Breast epithelium (tissue), 4 donors: ENCODE results near the gene KDM6B. TPM values are rescaled to one million over a fixed set of nuclear protein-coding genes. Genes with fewer than 3 reads are reported as not detected.

Experiments
- DNase-seq, 2 donors: peaks; one replicate each; pipeline ENCODE4 v3.0.0-alpha.2; 2019; ENCODE audit warnings: low spot score in 2 of 2
- H3K27ac ChIP-seq, 2 donors: fragments of 200-600 bp; sonication (generic) in 1 of 2; one replicate each; pipeline ENCODE4 v1.5.1; 2016 to 2019; ENCODE audit warnings: mild to moderate bottlenecking in 1 of 2
- H3K27me3 ChIP-seq, 2 donors: fragments of 200-600 bp; sonication (generic) in 1 of 2; one replicate each; pipeline versions ENCODE4 v1.5.1 to v1.6.0; 2017 to 2019; ENCODE audit warnings: control low read depth in 1 of 2, mild to moderate bottlenecking in 1 of 2
- H3K36me3 ChIP-seq: fragments of 200-600 bp; one replicate; pipeline ENCODE4 v1.5.1; 2019
- H3K4me1 ChIP-seq, 2 donors: fragments of 200-600 bp; sonication (generic); one replicate each; pipeline ENCODE4 v1.5.1; 2016 to 2019; ENCODE audit warnings: control low read depth in 1 of 2
- H3K4me3 ChIP-seq, 3 donors: fragments of 200-600 bp; sonication (generic); 1 replicate in 2 of 3; 2 replicates in 1 of 3; pipeline ENCODE4 v1.5.1; 2016 to 2019; ENCODE audit warnings: mild to moderate bottlenecking in 3 of 3, moderate library complexity in 2 of 3
- H3K9me3 ChIP-seq, 2 donors: fragments of 200-600 bp; sonication (generic) in 1 of 2; one replicate each; pipeline ENCODE4 v1.5.1; 2016 to 2019; ENCODE audit warnings: control low read depth in 1 of 2
- CTCF ChIP-seq, 3 donors: fragments of 450-650 bp; IDR thresholded peaks; one replicate each; pipeline ENCODE4 v1.5.1; 2016 to 2017; ENCODE audit warnings: antibody characterized with exemption in 3 of 3, mild to moderate bottlenecking in 3 of 3, moderate library complexity in 3 of 3
- POLR2A ChIP-seq: fragments of 450-650 bp; IDR thresholded peaks from one replicate; pipeline ENCODE4 v1.6.1; 2016; ENCODE audit warnings: antibody characterized with exemption, mild to moderate bottlenecking, moderate library complexity
- POLR2AphosphoS5 ChIP-seq, 3 donors: sonication (generic); formaldehyde crosslinking; IDR thresholded peaks; one replicate each; pipeline ENCODE4 v1.6.1; 2017; ENCODE audit warnings: antibody characterized with exemption in 3 of 3
- intact Hi-C: fragments of 100-400 bp; cut with DNase I; formaldehyde crosslinking; loops from one replicate; pipeline ENCODE4 v1.15.1; 2023; ENCODE audit warnings: low total_unique reads
- total RNA-seq, 3 donors: library from RNA; depleted of rRNA; stranded (reverse); fragments of >200 nt; gene quantifications; one replicate each; pipeline ENCODE4 v1.1.0, GENCODE V29; 2016

The KDM6B gene
- total RNA-seq, 3 donors from 2014 or later = 6.4 to 89.7 (median 10.5) TPM

- peaks cover 8 to 21% of the 10 kb centered on the region in 2 donors for H3K4me1 ChIP-seq
- peak overlapping the region; percentile 95 to 97 for H3K27ac ChIP-seq
- DNase-seq = peak in 1 of 2 donors; percentile 51
Observed at GRCh38 chr17:7855660-7856010, 21.6 kb downstream of the KDM6B start.

GRCh38 chr17:7856011-7856810, 22.2 kb downstream of the KDM6B start:
- no peaks in the 10 kb centered on the region for H3K36me3 ChIP-seq
- H3K4me3 ChIP-seq = peak overlapping the region; percentile 55 to 87 (median 73)
- intact Hi-C loops = loop anchor here (5.0 kb wide), 1 partner anchor 186 kb away; no protein-coding TSS in a partner anchor
- H3K27me3 ChIP-seq = no peaks in the 10 kb centered on the region
- peak in 1 of 2 donors; percentile 41 for DNase-seq
- H3K9me3 ChIP-seq = no peaks in the 10 kb centered on the region
- TF ChIP-seq CTCF (IDR thresholded peaks at IDR 0.05) = no peak
- TF ChIP-seq POLR2A = no peak
- peaks cover 8 to 21% of the 10 kb centered on the region in 2 donors for H3K4me1 ChIP-seq
- peak overlapping the region; percentile 95 to 97 for H3K27ac ChIP-seq

More at GRCh38 chr17:7855660-7856010, 21.6 kb downstream of the KDM6B start:
- intact Hi-C loops = loop anchor here (1.0 to 5.0 kb wide), 2 partner anchors 48 to 187 kb away; no protein-coding TSS in a partner anchor
- Histone ChIP-seq H3K27me3 (no peaks in the 10 kb centered on the region), H3K9me3 (no peaks in the 10 kb centered on the region), H3K36me3 (no peaks in the 10 kb centered on the region), H3K4me3 (peak overlapping the region; percentile 55 to 87 (median 73))
- no peak for TF ChIP-seq POLR2AphosphoS5 (IDR thresholded peaks at IDR 0.05)
- TF ChIP-seq POLR2A = no peak
- no peak for TF ChIP-seq CTCF (IDR thresholded peaks at IDR 0.05)

- Histone ChIP-seq H3K9me3 (no peaks in the 10 kb centered on the region), H3K27me3 (no peaks in the 10 kb centered on the region), H3K27ac (peak within 1 kb of the TSS; percentile 95 to 97), H3K4me3 (peak within 1 kb of the TSS; percentile 55 to 87 (median 73)), H3K36me3 (no peaks in the 10 kb centered on the region), H3K4me1 (peaks cover 6 to 21% of the 10 kb centered on the region in 2 donors)
- TF ChIP-seq POLR2A (no peak), POLR2AphosphoS5 (IDR thresholded peaks at IDR 0.05) (peak; percentile 64 to 75 (median 69)), CTCF (IDR thresholded peaks at IDR 0.05) (peak; percentile 18 to 40 (median 19))
- intact Hi-C loops = loop anchor here (5.0 kb wide), 1 partner anchor 185 kb away; no protein-coding TSS in a partner anchor
- peak; percentile 95 to 98 for DNase-seq
Observed at GRCh38 chr17:7856811-7857712, 23.0 kb downstream of the KDM6B start, which contains the start of gene NAA38. Gene NAA38, minus strand, starts transcription at chr17:7857559. Its CDS starts 96 bp downstream, at chr17:7857463.

- TF ChIP-seq POLR2AphosphoS5 (IDR thresholded peaks at IDR 0.05) = peak; percentile 43 to 77 (median 67)
- no peak for TF ChIP-seq CTCF (IDR thresholded peaks at IDR 0.05)
- intact Hi-C loops = loop anchor here (5.0 kb wide), 1 partner anchor 184 kb away; no protein-coding TSS in a partner anchor
- Histone ChIP-seq H3K4me1 (peaks cover 3 to 21% of the 10 kb centered on the region in 2 donors), H3K27ac (peak within 1 kb of the TSS; percentile 95 to 97), H3K9me3 (no peaks in the 10 kb centered on the region), H3K36me3 (no peaks in the 10 kb centered on the region), H3K4me3 (peak within 1 kb of the TSS; percentile 55 to 87 (median 73)), H3K27me3 (no peaks in the 10 kb centered on the region)
- DNase-seq = peak; percentile 90 to 94
Observed at GRCh38 chr17:7857713-7858521, 23.9 kb downstream of the KDM6B start, which contains the start of gene CYB5D1. Gene CYB5D1, plus strand, starts transcription at chr17:7858003. Its CDS starts 132 bp downstream, at chr17:7858135.
